ENCODE measurements around the gene CAB39L. TPM values are rescaled to one million over a fixed set of nuclear protein-coding genes. Genes with fewer than 3 reads are reported as not detected.

The CAB39L gene
- total RNA-seq, 1 donor from 2014 or later: 5.7 TPM

DNA sequence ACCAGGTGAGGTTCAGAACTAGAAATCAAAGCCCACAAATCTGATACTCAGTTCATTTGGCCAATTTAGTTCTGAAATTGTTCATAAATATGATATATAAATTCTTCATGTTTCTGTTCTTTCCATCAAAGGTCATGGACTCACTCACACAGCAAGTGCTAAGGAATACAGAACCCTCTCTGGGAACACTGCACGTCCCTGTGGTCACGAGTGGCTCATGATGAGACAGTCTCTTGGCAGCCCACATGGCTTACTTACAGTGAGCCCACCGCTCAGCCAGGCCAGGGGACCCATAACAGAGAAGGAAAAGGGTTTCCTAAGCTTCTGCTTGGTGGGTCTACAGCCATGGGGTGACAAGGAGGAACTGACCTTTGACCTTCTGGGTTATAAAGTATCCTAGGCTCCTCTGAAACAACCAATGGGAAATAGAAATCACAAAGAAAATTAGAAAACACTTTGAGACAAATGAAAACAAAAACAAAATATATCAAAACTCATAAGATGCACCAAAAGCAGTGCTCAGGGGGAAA, 128.8 kb downstream of the CAB39L start:
- DNase-seq: no peak
- no peak overlapping the region for H3K4me3 Mint-ChIP-seq
- no peaks in the 10 kb centered on the region for H3K36me3 Mint-ChIP-seq (ENCODE audit: low read depth)
- no peaks in the 10 kb centered on the region for H3K27me3 Mint-ChIP-seq
- intact Hi-C loops (cut with micrococcal nuclease): no loop called here
- peaks cover 8% of the 10 kb centered on the region for H3K4me1 Mint-ChIP-seq
- H3K9me3 Mint-ChIP-seq: no peaks in the 10 kb centered on the region
- no peak overlapping the region for H3K27ac Mint-ChIP-seq

DNA sequence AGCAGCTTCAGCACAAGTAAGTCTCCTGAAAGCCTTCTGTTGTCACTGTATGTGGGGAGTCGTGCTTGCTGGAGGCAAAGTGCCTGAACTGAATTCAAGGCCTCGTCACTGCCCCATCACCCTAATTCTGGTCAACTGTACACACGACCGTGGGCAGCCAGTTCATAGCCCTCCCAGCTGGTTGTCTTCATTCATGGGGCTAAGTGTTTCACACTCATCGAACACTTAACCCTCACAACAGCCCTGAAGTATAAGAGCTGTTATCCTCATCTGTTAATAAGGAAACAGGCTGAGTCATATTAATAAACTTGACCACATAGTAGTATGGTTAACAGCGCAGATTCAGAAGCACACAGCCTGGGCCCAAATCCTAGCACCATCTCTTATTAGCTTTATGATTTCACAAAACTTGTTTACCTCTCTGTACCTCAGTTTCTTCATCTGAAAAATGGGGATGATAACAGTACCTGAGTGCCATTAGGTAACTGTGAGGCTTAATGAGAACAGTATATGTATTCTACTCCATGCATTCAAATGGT, 129.5 kb downstream of the CAB39L start:
- H3K4me1 Mint-ChIP-seq: peaks cover 8% of the 10 kb centered on the region
- no peak overlapping the region for H3K4me3 Mint-ChIP-seq

DNA sequence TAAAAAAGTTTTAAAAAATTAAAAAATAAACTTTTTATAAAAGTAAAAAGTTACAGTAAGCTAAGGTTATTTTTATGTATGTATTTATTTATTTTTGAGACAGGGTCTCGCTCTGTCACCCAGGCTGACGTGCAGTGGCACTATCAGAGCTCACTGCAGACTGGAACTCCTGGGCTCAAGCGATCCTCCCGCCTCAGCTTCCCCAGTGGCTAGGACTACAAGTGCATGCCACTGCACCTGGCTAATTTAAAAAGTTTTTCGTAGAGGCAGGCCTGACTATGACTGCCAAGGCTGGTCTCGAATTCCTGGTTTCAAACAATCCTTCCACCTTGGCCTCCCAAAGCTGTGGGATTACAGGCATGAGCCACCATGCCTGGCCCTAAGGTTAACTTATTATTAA, 132.0 kb downstream of the CAB39L start:
- Mint-ChIP-seq H3K27ac (no peak overlapping the region), H3K4me1 (peaks cover 8% of the 10 kb centered on the region), H3K36me3 (ENCODE audit: low read depth) (no peaks in the 10 kb centered on the region), H3K27me3 (no peaks in the 10 kb centered on the region), H3K9me3 (no peaks in the 10 kb centered on the region), H3K4me3 (no peak overlapping the region)
- intact Hi-C loops (cut with micrococcal nuclease): no loop called here
- DNase-seq: no peak

More for the DNA sequence above, 129.5 kb downstream of the CAB39L start:
- intact Hi-C loops (cut with micrococcal nuclease): no loop called here
- H3K9me3 Mint-ChIP-seq: no peaks in the 10 kb centered on the region
- no peaks in the 10 kb centered on the region for H3K27me3 Mint-ChIP-seq
- no peak for DNase-seq
- no peaks in the 10 kb centered on the region for H3K36me3 Mint-ChIP-seq (ENCODE audit: low read depth)
- no peak overlapping the region for H3K27ac Mint-ChIP-seq

DNA sequence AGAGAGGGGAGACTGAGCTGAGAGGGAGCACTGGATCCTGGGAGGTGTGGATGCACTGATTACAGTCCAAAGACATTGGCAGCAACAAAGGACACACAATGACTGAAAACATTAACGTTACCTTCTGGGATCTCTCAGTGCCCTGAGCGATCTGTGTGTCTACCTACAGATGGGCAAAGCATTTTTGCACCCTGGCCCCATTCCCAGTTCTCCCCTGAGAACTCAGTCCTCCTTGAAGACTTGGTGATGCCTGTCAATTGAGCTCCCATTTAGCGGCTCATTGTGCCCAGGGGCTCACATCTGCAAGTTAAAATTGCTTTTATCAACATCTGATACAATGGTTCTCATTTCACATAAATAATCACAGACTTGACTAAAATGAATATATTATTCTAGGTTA, 133.6 kb downstream of the CAB39L start:
- Mint-ChIP-seq H3K9me3 (no peaks in the 10 kb centered on the region), H3K27me3 (no peaks in the 10 kb centered on the region)
- intact Hi-C loops (cut with micrococcal nuclease): no loop called here

DNA sequence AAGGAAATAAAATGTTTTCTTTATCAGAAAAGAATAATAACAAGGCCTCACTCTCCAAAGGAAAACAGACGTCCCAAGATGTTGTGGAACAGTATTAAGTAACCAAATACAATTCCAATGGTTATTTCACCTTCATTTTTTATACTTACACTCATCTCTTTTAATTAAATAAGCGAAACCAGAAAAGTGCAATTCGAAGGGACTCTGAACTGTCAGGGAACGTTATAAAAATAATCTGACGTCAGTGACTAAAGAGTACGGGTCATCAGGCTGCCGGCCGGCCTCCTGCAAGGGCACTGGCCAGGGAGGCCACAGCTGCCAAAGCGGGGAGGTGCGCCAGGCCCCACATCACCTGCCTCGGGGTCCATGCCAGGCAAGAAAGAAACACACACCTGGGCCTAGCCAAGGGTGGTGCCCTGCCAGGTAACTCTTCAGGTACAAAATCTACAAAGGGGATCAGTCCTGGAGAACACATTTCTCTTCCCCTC, 134.9 kb downstream of the CAB39L start:
- no peaks in the 10 kb centered on the region for H3K36me3 Mint-ChIP-seq (ENCODE audit: low read depth)
- no peak overlapping the region for H3K4me3 Mint-ChIP-seq
- intact Hi-C loops (cut with micrococcal nuclease): loop anchor here (10.0 kb wide), 1 partner anchor 536 kb away; no protein-coding TSS in a partner anchor
- H3K9me3 Mint-ChIP-seq: no peaks in the 10 kb centered on the region
- H3K27ac Mint-ChIP-seq: no peak overlapping the region
- no peaks in the 10 kb centered on the region for H3K27me3 Mint-ChIP-seq
- no peak for DNase-seq
- peaks cover 5% of the 10 kb centered on the region for H3K4me1 Mint-ChIP-seq

More for the DNA sequence above, 133.6 kb downstream of the CAB39L start:
- DNase-seq: no peak
- Mint-ChIP-seq H3K36me3 (ENCODE audit: low read depth) (no peaks in the 10 kb centered on the region), H3K27ac (no peak overlapping the region), H3K4me3 (no peak overlapping the region), H3K4me1 (peaks cover 8% of the 10 kb centered on the region)

DNA sequence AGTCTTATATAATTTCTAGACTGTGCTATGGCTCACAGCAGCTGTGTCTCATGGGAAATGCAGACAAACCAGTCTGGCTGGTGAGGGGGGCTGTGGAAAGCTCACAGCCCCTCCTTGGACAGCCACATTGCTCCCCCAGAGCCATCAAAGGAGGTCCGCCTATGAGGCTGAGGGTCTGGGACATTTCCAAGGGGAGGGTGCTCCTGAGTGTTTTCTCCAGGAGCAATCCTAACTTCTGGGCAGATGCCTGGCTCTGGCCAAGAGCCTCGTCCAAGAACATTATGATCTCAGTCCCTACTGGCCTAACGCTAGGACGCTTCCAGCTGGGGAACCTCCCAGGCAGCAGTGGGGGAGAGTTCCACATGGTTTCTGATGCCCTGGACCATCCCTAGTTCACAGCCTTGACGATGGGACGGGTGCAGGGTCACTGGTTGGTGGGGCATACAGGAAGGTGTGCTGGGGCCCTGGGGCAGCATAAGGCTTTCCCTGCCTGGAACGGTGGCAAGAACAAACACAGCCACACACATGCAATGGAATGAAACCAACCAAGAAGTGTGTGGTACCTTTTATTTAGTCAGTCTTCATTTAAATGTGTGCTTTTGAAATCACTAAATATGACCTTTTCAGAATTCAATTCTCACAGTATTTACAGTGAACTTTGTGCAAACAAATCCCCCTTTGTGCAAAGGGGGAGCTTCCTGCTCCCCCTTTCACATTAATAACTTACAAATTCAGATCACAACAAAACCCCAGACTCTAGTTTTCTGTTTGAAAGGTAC, 135.6 kb downstream of the CAB39L start:
- Mint-ChIP-seq H3K36me3 (ENCODE audit: low read depth) (no peaks in the 10 kb centered on the region), H3K4me3 (no peak overlapping the region)
- intact Hi-C loops (cut with micrococcal nuclease): loop anchor here (10.0 kb wide), 1 partner anchor 537 kb away; no protein-coding TSS in a partner anchor

DNA sequence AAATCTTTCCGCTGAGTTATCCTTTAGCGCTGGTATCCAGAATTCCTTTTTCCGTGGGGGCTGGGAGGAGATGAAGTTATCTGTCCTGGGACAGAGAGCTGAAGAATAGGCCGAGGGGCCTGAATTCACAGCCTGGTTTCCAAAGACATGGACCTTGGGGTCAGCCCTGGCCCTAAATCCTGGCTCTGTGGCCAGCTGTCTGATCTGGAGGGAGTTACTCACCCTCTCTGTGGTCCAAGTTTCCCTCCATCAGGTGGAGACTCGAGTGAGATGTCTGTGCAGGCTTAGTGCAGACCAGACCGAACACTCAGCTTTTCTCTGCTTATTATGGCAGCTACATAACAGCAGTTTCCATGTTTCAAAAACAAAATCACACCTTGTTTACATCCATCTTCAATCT, 136.5 kb downstream of the CAB39L start:
- no peak overlapping the region for H3K4me3 Mint-ChIP-seq
- H3K36me3 Mint-ChIP-seq (ENCODE audit: low read depth): no peaks in the 10 kb centered on the region
- peaks cover 6% of the 10 kb centered on the region for H3K4me1 Mint-ChIP-seq
- no peak overlapping the region for H3K27ac Mint-ChIP-seq
- H3K9me3 Mint-ChIP-seq: no peaks in the 10 kb centered on the region
- no peaks in the 10 kb centered on the region for H3K27me3 Mint-ChIP-seq
- no peak for DNase-seq
- intact Hi-C loops (cut with micrococcal nuclease): loop anchor here (10.0 kb wide), 1 partner anchor 537 kb away; no protein-coding TSS in a partner anchor

More for the DNA sequence above, 135.6 kb downstream of the CAB39L start:
- H3K9me3 Mint-ChIP-seq: no peaks in the 10 kb centered on the region
- no peak overlapping the region for H3K27ac Mint-ChIP-seq
- no peak for DNase-seq
- H3K27me3 Mint-ChIP-seq: no peaks in the 10 kb centered on the region
- no peaks in the 10 kb centered on the region for H3K4me1 Mint-ChIP-seq

DNA sequence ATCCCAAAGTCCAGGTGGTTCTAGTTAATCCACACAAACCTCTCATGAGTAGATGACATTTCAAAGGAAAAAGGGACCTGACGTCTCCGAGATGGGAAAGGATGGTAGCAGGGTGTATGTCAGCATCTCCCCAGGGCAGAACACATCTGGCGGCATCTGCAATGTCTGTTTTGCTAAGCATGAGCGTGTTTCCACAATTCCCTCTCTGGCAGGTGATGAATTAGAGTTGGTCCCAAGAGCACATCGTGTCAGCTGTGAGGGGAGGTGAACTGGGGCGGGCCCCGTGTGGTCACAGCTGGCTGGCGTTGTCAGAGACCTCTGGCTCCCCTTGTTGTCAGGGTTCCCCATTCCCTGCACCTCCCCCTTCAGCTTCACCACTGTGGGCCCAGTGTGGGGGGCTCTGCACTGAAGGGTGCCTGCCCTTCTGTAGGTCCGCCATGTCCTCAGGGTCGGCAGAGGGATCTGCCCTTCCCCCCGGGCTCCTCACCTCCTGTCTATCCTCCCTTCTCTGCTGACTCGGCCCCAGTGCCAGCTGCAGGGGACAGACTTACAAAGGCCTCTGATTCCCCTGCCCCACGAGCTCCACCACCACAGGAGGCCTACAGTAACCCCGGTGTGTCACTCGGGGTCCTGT, 138.0 kb downstream of the CAB39L start:
- no peaks in the 10 kb centered on the region for H3K9me3 Mint-ChIP-seq
- H3K36me3 Mint-ChIP-seq (ENCODE audit: low read depth): no peaks in the 10 kb centered on the region
- peaks cover 12% of the 10 kb centered on the region for H3K4me1 Mint-ChIP-seq
- no peak for DNase-seq
- no peak overlapping the region for H3K4me3 Mint-ChIP-seq
- no peak overlapping the region for H3K27ac Mint-ChIP-seq
- no peaks in the 10 kb centered on the region for H3K27me3 Mint-ChIP-seq
- intact Hi-C loops (cut with micrococcal nuclease): loop anchor here (10.0 kb wide), 1 partner anchor 539 kb away; no protein-coding TSS in a partner anchor

DNA sequence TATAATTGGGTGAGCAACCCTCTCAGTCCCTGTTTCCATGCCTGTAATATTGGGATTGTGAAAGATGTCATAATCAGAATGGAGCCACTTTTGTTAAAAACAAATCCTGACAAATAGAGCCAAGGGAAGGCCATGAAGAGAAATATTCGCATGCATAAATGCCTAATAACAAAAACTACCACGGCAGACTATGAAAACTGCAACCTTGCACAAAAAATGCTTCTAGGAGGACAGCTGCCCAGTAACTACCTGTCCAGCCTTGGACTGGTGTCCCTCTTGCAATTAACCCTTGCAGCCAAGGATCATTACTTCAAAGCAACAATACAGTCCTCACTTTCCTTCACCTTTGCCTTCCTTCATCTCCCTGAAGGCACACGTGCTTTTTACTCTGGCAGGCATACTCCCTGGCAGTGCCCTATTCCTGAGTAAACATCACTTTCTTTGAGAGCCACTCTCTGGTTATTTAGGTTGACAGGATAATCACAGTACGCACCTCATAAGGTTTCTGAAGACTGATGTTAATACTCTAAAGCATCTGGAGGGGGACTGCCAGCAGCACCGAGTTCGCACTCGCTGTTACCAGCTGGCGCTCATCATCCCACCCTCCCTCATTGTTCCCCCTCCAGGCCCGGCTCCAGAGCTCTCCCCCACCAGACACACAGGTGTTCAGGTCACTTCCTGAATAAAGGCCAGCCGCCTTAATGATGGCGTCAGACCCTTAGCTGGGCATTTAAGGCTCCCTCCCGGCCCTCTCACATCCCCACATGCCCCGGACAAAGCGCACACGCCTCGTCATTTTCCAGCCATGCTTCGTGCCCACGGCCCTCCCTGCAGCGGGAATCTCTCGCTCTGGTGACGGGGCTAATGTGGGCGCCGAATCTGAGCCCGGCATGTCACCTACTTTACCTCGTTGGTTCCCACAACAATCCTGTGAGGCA, 138.8 kb downstream of the CAB39L start:
- intact Hi-C loops (cut with micrococcal nuclease): loop anchor here (5.0 to 10.0 kb wide), 3 partner anchors 192 to 540 kb away; partner anchors contain the start of genes PHF11 and RCBTB1
- peaks cover 12% of the 10 kb centered on the region for H3K4me1 Mint-ChIP-seq
- no peaks in the 10 kb centered on the region for H3K9me3 Mint-ChIP-seq
- no peak for DNase-seq
- H3K4me3 Mint-ChIP-seq: no peak overlapping the region
- H3K27ac Mint-ChIP-seq: no peak overlapping the region
- no peaks in the 10 kb centered on the region for H3K36me3 Mint-ChIP-seq (ENCODE audit: low read depth)
- no peaks in the 10 kb centered on the region for H3K27me3 Mint-ChIP-seq

DNA sequence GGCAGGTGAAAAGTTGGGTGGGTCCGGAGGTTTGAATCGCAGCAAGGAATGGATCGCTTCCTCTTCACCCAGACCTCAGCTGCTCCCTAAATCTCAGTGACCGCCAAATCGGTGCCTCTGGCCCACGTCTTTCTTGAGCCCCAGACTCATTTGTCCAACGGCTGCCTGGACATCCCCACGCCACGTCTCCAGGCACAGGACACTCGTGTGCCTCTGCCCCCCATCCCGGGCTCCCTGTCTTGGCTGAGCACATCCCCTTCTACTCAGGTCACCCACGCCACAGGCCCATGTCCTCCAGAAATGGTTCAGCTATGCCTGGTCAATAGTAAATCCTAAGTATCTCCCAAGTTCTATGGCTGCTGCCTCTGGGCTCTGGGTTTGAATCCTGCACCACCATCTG, 139.5 kb downstream of the CAB39L start:
- DNase-seq: no peak
- H3K27ac Mint-ChIP-seq: no peak overlapping the region
- H3K4me3 Mint-ChIP-seq: no peak overlapping the region
- peaks cover 12% of the 10 kb centered on the region for H3K4me1 Mint-ChIP-seq
- intact Hi-C loops (cut with micrococcal nuclease): loop anchor here (5.0 to 10.0 kb wide), 3 partner anchors 193 to 540 kb away; partner anchors contain the start of genes PHF11 and RCBTB1
- H3K36me3 Mint-ChIP-seq (ENCODE audit: low read depth): no peaks in the 10 kb centered on the region
- no peaks in the 10 kb centered on the region for H3K9me3 Mint-ChIP-seq
- H3K27me3 Mint-ChIP-seq: no peaks in the 10 kb centered on the region

DNA sequence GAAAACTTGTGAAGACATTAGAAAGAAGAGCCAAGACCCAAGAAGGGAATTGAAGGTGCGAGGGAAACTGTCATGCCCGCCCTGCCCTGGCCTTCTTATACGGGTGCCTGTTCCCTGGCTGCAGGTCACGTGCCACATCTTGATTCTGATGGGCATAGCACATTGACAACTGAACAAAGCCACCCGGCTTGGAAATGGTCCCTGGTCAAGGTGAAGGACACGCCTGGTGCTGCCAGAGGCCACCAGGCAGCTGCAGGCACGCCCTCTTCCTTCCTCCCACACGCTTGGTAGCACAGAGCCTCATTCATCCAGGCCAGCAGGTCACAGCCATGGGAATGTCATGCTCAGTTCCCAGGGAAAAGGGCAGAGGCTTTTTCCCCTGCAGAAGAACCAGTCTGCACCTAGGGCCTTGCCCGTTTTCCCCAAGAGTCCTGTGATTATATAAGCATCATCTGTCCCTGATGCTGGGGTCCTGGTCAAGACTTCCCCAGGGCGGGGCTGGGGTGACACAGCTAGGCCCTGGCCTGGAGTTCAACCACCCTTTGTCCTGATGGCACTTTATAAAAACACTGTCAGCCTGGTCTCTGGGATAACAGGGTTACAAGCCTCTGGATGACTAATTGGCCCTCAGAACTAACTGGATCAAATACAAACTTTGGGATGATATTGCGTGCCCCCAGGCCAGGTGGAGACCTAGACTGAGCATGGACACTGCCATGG, 140.2 kb downstream of the CAB39L start:
- DNase-seq: no peak
- peaks cover 12% of the 10 kb centered on the region for H3K4me1 Mint-ChIP-seq
- H3K4me3 Mint-ChIP-seq: no peak overlapping the region
- H3K9me3 Mint-ChIP-seq: no peaks in the 10 kb centered on the region
- no peaks in the 10 kb centered on the region for H3K36me3 Mint-ChIP-seq (ENCODE audit: low read depth)
- no peak overlapping the region for H3K27ac Mint-ChIP-seq
- H3K27me3 Mint-ChIP-seq: no peaks in the 10 kb centered on the region
- intact Hi-C loops (cut with micrococcal nuclease): loop anchor here (5.0 to 10.0 kb wide), 3 partner anchors 194 to 541 kb away; partner anchors contain the start of genes PHF11 and RCBTB1

DNA sequence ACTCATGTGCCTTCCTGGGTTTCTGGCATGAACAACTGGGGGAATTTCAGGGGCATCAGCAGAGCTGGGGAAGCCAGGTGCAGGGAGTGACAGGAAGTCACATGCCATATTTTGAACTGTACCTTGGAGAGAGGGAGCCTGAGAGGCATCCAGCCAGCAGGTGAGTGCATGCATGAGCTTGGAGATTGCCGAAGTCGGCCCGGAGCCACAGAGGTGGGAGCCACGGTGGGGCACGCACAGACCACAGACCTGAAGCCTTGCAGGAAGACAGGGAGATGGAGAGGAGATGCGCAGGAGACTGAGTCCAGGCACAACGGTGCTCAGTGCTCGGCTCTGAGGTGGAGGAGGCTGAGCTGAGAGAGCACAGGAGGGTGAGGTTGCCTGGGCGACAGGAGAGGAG, 141.0 kb downstream of the CAB39L start:
- DNase-seq: no peak
- Mint-ChIP-seq H3K4me1 (peaks cover 12% of the 10 kb centered on the region), H3K36me3 (ENCODE audit: low read depth) (no peaks in the 10 kb centered on the region), H3K9me3 (no peaks in the 10 kb centered on the region), H3K27me3 (no peaks in the 10 kb centered on the region), H3K27ac (no peak overlapping the region), H3K4me3 (no peak overlapping the region)
- intact Hi-C loops (cut with micrococcal nuclease): loop anchor here (5.0 to 10.0 kb wide), 3 partner anchors 194 to 542 kb away; partner anchors contain the start of genes PHF11 and RCBTB1

All from activated CD4-positive, alpha-beta T cell treated with anti-CD3 and anti-CD28 coated beads, Interleukin-2, amount 10 ng/mL, durations not matched to agents 24 days and 14 days (primary cell).